Activated T-helper 17 cell treated with anti-CD3 and anti-CD28 coated beads, Interleukin-2, amount 50 U/mL, for 72 hours (primary cell): ENCODE measurements around the gene TANC1. TPM values are rescaled to one million over a fixed set of nuclear protein-coding genes. Genes with fewer than 3 reads are reported as not detected.

ENCODE experiments used
- ATAC-seq: fragments of 150-1000 bp; cut with Tn5 transposase; replicated peaks from 2 replicates; pipeline ENCODE4 v1.10.0; 2021; ENCODE audit warnings: mild to moderate bottlenecking, moderate library complexity
- H3K27ac Mint-ChIP-seq: one replicate; pipeline ENCODE4 v1.8.0; 2022; ENCODE audit warnings: mixed read lengths
- H3K27me3 Mint-ChIP-seq: one replicate; pipeline ENCODE4 v1.8.0; 2022; ENCODE audit warnings: mixed read lengths
- H3K36me3 Mint-ChIP-seq: one replicate; pipeline ENCODE4 v1.8.0; 2022; ENCODE audit warnings: low read depth, mild to moderate bottlenecking, mixed read lengths
- H3K4me1 Mint-ChIP-seq: one replicate; pipeline ENCODE4 v1.8.0; 2022; ENCODE audit warnings: mixed read lengths
- H3K4me3 Mint-ChIP-seq: one replicate; pipeline ENCODE4 v1.8.0; 2022; ENCODE audit warnings: mild to moderate bottlenecking, mixed read lengths
- H3K9me3 Mint-ChIP-seq: one replicate; pipeline ENCODE4 v1.8.0; 2022; ENCODE audit warnings: mixed read lengths
- total RNA-seq, 2 donors: library from RNA; stranded (reverse); gene quantifications; one replicate each; pipeline ENCODE4 v1.2.3, GENCODE V29; 2022

TANC1 gene
- total RNA-seq, 2 donors from 2014 or later, result 1.4 to 1.7 TPM

DNA sequence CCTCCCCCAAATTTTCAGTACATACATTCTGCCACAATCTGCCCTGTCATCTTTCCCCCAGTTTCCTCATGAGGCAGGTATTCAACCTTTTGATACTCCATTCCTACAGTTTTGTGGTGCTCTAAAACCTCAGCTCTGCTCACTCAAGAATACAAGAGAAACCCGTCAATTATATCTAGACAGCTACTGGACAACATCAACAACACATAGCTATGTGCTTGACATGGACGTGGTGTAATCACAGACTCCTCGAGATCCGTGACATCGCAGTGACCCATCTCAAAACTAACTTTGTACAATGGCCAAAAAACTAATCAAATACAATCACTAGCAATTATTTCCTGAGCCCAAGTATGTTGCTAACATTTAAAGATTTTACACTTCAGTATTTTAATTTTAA is 294.5 kb downstream of the TANC1 start:
- Mint-ChIP-seq H3K36me3 (peaks cover 15% of the 10 kb centered on the region), H3K4me1 (peaks cover 5% of the 10 kb centered on the region), H3K4me3 (no peak overlapping the region), H3K27me3 (no peaks in the 10 kb centered on the region), H3K9me3 (no peaks in the 10 kb centered on the region), H3K27ac (no peak overlapping the region)
- no peak for ATAC-seq

DNA sequence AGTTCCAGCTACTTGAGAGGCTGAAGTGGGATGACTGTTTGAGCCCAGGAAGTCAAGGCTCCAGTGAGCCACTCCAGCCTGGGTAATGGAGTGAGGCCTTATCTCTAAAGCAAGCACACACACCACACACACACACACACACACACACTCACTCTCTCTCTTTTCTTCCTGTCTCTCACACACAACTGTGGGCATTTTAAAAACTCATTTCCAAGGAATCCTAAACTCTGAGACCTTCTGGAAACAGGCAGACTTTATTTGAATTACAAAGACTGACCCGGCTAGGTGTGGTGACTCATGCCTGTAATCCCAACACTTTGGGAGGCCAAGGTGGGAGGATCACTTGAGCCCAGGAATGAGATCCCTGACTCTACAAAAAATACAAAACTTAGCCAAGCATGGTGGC is 296.7 kb downstream of the TANC1 start:
- Mint-ChIP-seq H3K4me1 (peaks cover 5% of the 10 kb centered on the region), H3K9me3 (no peaks in the 10 kb centered on the region), H3K4me3 (no peak overlapping the region), H3K27ac (no peak overlapping the region), H3K36me3 (peaks cover 24% of the 10 kb centered on the region), H3K27me3 (no peaks in the 10 kb centered on the region)
- ATAC-seq, result no peak

DNA sequence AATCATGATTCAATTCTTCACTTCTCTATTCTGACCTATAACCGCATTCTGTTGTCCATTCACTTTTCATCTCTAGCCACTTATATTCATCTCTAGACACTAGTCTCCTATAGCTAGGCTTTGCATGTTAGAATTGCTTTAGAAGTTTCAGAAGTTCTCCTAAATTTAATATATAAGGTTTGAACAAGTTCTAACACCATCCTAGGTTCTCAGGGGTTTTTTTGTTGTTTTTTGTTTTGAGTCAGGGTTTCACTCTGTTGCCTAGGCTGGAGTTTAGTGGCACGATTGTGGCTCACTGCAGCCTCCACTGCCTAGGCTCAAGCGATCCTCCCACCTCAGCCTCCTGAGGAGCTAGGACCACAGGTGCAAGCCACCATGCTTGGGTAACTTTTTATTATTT is 298.1 kb downstream of the TANC1 start:
- Mint-ChIP-seq H3K9me3 (no peaks in the 10 kb centered on the region), H3K27me3 (no peaks in the 10 kb centered on the region), H3K27ac (peak overlapping the region; percentile 20), H3K4me3 (no peak overlapping the region), H3K36me3 (peaks cover 38% of the 10 kb centered on the region), H3K4me1 (peaks cover 5% of the 10 kb centered on the region)
- ATAC-seq, result peak; percentile 65

DNA sequence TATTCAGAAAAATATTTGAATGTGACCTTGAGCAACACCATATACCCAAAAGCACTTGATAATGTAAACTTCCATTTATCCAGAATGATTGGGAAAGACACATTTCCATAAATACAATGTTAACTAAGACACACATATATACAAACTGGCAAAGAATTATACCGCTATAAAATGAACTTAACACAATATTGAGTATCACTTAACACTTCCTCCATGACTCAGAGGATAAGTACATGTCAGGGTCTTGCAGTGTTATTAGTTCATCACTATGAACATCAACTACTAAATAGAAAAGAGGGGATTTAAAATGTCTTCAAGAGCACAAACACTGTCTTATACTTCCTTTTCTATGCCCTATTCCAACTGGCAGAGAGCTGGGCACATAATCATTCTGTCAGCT is 299.5 kb downstream of the TANC1 start:
- Mint-ChIP-seq H3K4me1 (peaks cover 5% of the 10 kb centered on the region), H3K9me3 (no peaks in the 10 kb centered on the region), H3K27me3 (no peaks in the 10 kb centered on the region), H3K4me3 (no peak overlapping the region), H3K36me3 (peaks cover 46% of the 10 kb centered on the region), H3K27ac (no peak overlapping the region)
- ATAC-seq, result no peak

DNA sequence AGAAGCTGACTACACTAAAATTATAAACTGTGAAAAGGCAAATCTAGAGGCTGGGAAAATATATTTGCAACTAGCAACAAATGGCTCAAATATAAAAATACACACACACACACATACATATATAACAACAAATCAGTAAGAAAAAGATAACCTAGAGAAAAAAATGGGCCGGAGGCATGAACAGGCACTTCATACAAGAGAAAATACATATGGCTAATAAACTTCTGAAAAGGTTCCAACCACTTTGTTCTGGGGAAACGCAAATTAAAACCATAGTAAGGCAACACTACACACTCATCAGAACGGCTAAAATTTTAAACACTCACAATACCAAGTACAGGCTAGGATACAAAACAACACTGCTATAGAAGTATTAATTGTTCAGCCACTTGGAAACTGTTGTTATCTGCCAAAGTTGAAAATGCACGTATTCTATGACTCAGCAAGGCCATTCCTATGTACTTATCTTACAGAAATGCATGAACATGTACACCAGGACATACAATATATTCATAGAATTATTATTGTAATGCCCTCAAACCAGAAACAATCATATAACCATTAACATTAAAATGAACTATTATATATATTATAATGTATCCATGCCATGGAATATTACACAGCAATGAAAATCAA is 302.4 kb downstream of the TANC1 start:
- no peaks in the 10 kb centered on the region for H3K27me3 Mint-ChIP-seq
- H3K9me3 Mint-ChIP-seq, result no peaks in the 10 kb centered on the region
- no peak overlapping the region for H3K4me3 Mint-ChIP-seq
- H3K27ac Mint-ChIP-seq, result no peak overlapping the region
- H3K4me1 Mint-ChIP-seq, result peaks cover 5% of the 10 kb centered on the region
- no peak for ATAC-seq
- H3K36me3 Mint-ChIP-seq, result peaks cover 61% of the 10 kb centered on the region

DNA sequence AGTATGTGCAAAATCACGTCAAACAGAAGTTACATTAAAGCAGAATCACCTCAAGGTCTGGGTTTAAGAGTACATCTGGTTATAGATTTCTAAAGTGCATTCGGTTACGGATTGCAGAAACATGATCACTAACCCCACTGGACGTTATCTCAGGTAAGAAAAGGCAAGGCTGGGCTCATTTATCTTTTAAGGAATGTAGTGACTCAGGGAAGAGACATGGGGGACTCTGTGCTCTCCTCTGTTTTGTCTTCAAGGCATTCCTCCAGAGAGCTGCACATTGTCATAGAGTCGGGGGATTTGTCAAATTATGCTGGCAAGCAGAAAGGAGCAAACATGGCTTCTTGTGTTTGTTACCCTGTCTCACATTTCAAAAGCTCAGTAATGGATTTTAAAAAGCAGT is 303.7 kb downstream of the TANC1 start:
- no peak overlapping the region for H3K4me3 Mint-ChIP-seq
- H3K4me1 Mint-ChIP-seq, result no peaks in the 10 kb centered on the region
- H3K36me3 Mint-ChIP-seq, result peaks cover 59% of the 10 kb centered on the region
- H3K9me3 Mint-ChIP-seq, result no peaks in the 10 kb centered on the region
- ATAC-seq, result no peak
- no peak overlapping the region for H3K27ac Mint-ChIP-seq
- H3K27me3 Mint-ChIP-seq, result no peaks in the 10 kb centered on the region

DNA sequence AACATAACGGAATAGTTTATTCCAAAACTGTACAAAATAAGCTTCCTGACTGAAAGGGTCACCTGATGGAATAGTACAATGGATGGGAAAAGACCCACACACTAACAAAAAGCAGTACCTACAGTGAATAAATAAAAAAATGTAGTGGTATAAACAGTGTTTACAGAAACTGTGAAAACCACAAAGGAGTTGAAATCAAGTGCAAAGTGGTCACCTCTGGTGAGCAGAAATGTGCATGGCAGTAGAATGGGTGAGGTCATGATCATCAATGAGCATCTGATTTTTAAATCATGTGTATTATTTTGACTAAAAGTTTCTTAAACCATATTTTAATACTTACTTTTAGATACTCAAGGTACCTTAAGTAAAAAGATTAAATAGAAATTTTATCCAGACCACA is 306.7 kb downstream of the TANC1 start:
- Mint-ChIP-seq H3K4me3 (no peak overlapping the region), H3K27ac (no peak overlapping the region), H3K27me3 (no peaks in the 10 kb centered on the region), H3K9me3 (no peaks in the 10 kb centered on the region), H3K4me1 (no peaks in the 10 kb centered on the region), H3K36me3 (peaks cover 64% of the 10 kb centered on the region)
- ATAC-seq, result no peak

DNA sequence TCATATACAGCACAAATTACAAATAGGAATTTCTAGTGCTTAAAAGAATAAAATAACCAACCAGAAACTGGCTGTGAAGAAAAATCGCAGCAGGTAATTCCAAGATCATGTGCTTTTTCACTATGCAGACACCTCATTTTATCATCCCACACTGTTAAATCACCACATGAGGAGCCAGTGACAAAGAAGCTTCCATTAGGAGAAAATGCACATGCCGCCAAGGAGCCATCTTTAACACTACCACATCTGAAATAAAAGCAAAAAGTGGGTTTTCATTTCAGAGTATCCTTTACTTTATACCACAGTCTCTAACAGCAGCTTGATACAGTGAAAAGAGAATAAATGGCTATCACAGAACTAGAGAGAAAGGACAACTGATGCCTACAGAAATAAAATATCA is 311.3 kb downstream of the TANC1 start:
- no peak for ATAC-seq
- H3K4me3 Mint-ChIP-seq, result no peak overlapping the region
- H3K36me3 Mint-ChIP-seq, result peaks cover 36% of the 10 kb centered on the region
- no peaks in the 10 kb centered on the region for H3K9me3 Mint-ChIP-seq
- no peaks in the 10 kb centered on the region for H3K27me3 Mint-ChIP-seq
- no peak overlapping the region for H3K27ac Mint-ChIP-seq
- peaks cover 2% of the 10 kb centered on the region for H3K4me1 Mint-ChIP-seq

DNA sequence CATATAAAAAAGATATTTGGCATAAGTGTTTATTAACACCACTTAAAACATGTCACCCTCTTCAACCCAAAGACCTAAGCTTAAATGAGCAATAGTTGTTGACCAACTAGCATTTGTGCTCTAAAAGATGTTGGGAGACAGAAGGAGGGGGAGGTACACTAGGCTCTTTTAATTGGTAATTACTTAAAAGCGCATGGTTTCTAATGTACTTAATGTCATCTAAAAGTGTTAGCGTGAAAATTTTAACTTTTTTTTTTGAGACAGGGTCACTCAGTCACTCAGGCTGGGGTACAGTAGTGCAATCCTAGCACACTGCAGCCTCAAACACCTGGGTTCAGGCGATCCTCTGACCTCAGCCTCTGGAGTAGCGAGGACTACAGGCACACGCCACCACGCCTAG is 312.6 kb downstream of the TANC1 start:
- Mint-ChIP-seq H3K4me3 (no peak overlapping the region), H3K27me3 (no peaks in the 10 kb centered on the region), H3K27ac (no peak overlapping the region), H3K36me3 (peaks cover 24% of the 10 kb centered on the region), H3K4me1 (peaks cover 4% of the 10 kb centered on the region), H3K9me3 (no peaks in the 10 kb centered on the region)
- no peak for ATAC-seq

Other genes starting within 250 kb of the TANC1 start
- gene DAPL1, start 173.3 kb upstream of the TANC1 start, total RNA-seq, result not detected